Spleen (tissue), 11 donors: ENCODE measurements around the gene TAOK3. TPM values are rescaled to one million over a fixed set of nuclear protein-coding genes. Genes with fewer than 3 reads are reported as not detected.
A peak's percentile ranks its signal among the peaks of the same experiment; 100 is the strongest.

ENCODE experiments used
- DNase-seq: peaks from one replicate; pipeline ENCODE4 v3.0.0-alpha.2; 2020
- H3K27ac ChIP-seq, 8 donors: fragments of 200-600 bp; sonication (generic) in 7 of 8; 1 replicate in 4 of 8; 2 replicates in 4 of 8; pipeline versions ENCODE4 v1.5.0 to v1.8.0; 2016 to 2021; ENCODE audit warnings: inconsistent platforms in 4 of 8, mild to moderate bottlenecking in 4 of 8, moderate library complexity in 1 of 8
- H3K27me3 ChIP-seq, 7 donors: fragments of 200-600 bp; sonication (generic) in 6 of 7; replicated peaks in 1 of 7; 1 replicate in 4 of 7; 2 replicates in 3 of 7; pipeline versions ENCODE4 v1.5.0 to v1.8.0; 2016 to 2021; ENCODE audit warnings: inconsistent platforms in 3 of 7, mild to moderate bottlenecking in 1 of 7
- H3K36me3 ChIP-seq, 6 donors: fragments of 200-600 bp; sonication (generic) in 5 of 6; 1 replicate in 4 of 6; 2 replicates in 2 of 6; pipeline versions ENCODE4 v1.5.0 to v1.8.0; 2016 to 2021; ENCODE audit warnings: inconsistent platforms in 2 of 6
- H3K4me1 ChIP-seq, 6 donors: fragments of 200-600 bp; sonication (generic) in 5 of 6; 1 replicate in 3 of 6; 2 replicates in 3 of 6; pipeline versions ENCODE4 v1.5.0 to v1.8.0; 2016 to 2021; ENCODE audit warnings: inconsistent platforms in 3 of 6
- H3K4me3 ChIP-seq, 8 donors: fragments of 200-600 bp; sonication (generic) in 7 of 8; 1 replicate in 4 of 8; 2 replicates in 4 of 8; pipeline versions ENCODE4 v1.5.0 to v1.8.0; 2016 to 2021; ENCODE audit warnings: inconsistent platforms in 4 of 8, mild to moderate bottlenecking in 4 of 8, moderate library complexity in 2 of 8
- H3K9me3 ChIP-seq, 8 donors: fragments of 200-600 bp; sonication (generic) in 7 of 8; 1 replicate in 4 of 8; 2 replicates in 4 of 8; pipeline versions ENCODE4 v1.5.0 to v1.8.0; 2016 to 2021; ENCODE audit warnings: inconsistent platforms in 4 of 8
- POLR2A ChIP-seq, 3 donors: fragments of 450-650 bp; IDR thresholded peaks; one replicate each; pipeline ENCODE4 v1.5.1; 2017; ENCODE audit warnings: antibody characterized with exemption in 3 of 3, mild to moderate bottlenecking in 1 of 3
- POLR2AphosphoS5 ChIP-seq, 3 donors: sonication (generic); formaldehyde crosslinking; IDR thresholded peaks; one replicate each; pipeline ENCODE4 v1.5.1; 2017; ENCODE audit warnings: antibody characterized with exemption in 3 of 3
- WGBS, 5 donors: extraction: QIAGEN DNeasy Blood & Tissue Kit in 3 of 5; methylation state at CpG; one replicate each; pipeline versions ENCODE4 v1.1.5 to v1.1.7; 2013 to 2018; 5-methylcytosine and 5-hydroxymethylcytosine counted together
- intact Hi-C: fragments of 100-400 bp; cut with DNase I; formaldehyde crosslinking; loops from one replicate; pipeline ENCODE4 v1.15.0; 2023; ENCODE audit warnings: low total_unique reads
- polyA plus RNA-seq, 3 donors: library from polyadenylated mRNA; stranded (reverse); fragments of 200-250 nt; gene quantifications; one replicate each; pipeline ENCODE4 v1.2.1, GENCODE V29; 2013
- total RNA-seq, 7 donors: library from RNA; depleted of rRNA in 3 of 7; stranded (reverse); fragments of >200 nt in 3 of 7; fragmentation: NEBNext Ultra II Directional in 4 of 7; extraction: Animal tissue kit (Norgen Biotek cat#: 25700) in 4 of 7; gene quantifications; one replicate each; pipeline versions ENCODE4 v1.1.0 to v1.2.1, GENCODE V29; 2016 to 2021
- TF ChIP-seq, protein P1 (sequence below), 11 experiments: fragments of 200-600 bp in 7 of 11; fragments of 450-650 bp in 4 of 11; sonication (generic) in 4 of 11; IDR thresholded peaks in 8 of 11; conservative IDR thresholded peaks in 3 of 11; 1 replicate in 7 of 11; 2 replicates in 4 of 11; pipeline versions ENCODE4 v1.4.0 to v1.8.0; 2016 to 2021; ENCODE audit warnings: antibody characterized with exemption in 11 of 11, inconsistent platforms in 4 of 11, mild to moderate bottlenecking in 1 of 11
- donor health status: healthy with polysubstance abuse.
- donor health status: DM: no; HTN: no; CAD: no; lungs with moderate emphysema.
- donor health status: DM: no; HTN: no; CAD: no.
- donor health status: Bipolar disorder and iron deficiency.
- donor health status: healthy.
- donor health status: DM: no; HTN: no; CAD: no.
- donor health status: DM: yes; HTN: yes; CAD: no.

Gene TAOK3
- total and polyA plus RNA-seq, 10 donors = 12.7 to 80.8 (median 56.5) TPM

DNA sequence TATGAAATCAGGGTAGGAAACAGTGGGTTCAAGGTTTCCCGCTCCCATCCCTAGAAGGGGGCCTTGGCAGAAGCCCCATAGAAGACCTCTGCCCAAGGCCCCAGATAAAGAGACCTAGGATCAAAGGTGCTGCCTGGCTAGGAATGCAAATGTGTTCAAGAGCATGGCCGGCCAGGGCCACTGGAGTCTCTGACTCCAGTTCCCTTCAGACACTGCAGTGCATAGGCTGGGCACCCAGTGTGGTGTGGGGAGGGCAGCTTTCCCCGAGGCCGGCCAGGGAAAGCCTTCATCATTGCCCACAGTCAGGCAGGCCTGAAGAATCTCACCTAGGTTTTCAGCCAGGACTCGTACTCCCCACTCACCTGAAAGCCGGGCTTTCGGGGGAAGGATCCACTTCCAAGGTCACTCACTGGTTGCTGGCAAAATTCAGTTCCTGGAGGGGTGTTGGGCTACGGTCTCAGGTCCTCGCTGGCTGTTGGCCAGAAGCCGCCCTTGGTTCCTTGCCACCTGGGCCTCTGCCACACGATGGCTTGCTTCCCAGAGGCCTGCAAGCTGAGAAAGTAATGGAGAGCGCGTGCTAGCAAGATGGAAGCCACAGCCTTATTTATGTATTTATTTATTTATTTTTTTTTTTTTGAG is 246.5 kb downstream of the TAOK3 start:
- peak; percentile 59 for DNase-seq
- TF ChIP-seq POLR2A (IDR thresholded peaks at IDR 0.05) (no peak), POLR2AphosphoS5 (IDR thresholded peaks at IDR 0.05) (no peak)
- TF ChIP-seq, protein P1, sequence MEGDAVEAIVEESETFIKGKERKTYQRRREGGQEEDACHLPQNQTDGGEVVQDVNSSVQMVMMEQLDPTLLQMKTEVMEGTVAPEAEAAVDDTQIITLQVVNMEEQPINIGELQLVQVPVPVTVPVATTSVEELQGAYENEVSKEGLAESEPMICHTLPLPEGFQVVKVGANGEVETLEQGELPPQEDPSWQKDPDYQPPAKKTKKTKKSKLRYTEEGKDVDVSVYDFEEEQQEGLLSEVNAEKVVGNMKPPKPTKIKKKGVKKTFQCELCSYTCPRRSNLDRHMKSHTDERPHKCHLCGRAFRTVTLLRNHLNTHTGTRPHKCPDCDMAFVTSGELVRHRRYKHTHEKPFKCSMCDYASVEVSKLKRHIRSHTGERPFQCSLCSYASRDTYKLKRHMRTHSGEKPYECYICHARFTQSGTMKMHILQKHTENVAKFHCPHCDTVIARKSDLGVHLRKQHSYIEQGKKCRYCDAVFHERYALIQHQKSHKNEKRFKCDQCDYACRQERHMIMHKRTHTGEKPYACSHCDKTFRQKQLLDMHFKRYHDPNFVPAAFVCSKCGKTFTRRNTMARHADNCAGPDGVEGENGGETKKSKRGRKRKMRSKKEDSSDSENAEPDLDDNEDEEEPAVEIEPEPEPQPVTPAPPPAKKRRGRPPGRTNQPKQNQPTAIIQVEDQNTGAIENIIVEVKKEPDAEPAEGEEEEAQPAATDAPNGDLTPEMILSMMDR (IDR thresholded peaks at IDR 0.05 in 8 of 11, conservative IDR thresholded peaks at IDR 0.05 in 3 of 11) = no peak
- Histone ChIP-seq H3K9me3 (peaks cover 0 to 5% (median 0%) of the 10 kb centered on the region in 8 donors), H3K27me3 (no peaks in the 10 kb centered on the region), H3K27ac (peak overlapping the region in 4 of 8 donors; percentile 23 to 49 (median 35)), H3K4me1 (peaks cover 0 to 2% (median under 1%) of the 10 kb centered on the region in 6 donors), H3K36me3 (no peaks in the 10 kb centered on the region), H3K4me3 (no peak overlapping the region)
- intact Hi-C loops = loop anchor here (10.0 kb wide), 1 partner anchor 249 kb away; the partner anchor contains the start of genes SUDS3 and TAOK3
- 76 to 87% (median 82%) methylated on average over 10 to 13 of the region's 13 CpGs for WGBS, 5 donors

DNA sequence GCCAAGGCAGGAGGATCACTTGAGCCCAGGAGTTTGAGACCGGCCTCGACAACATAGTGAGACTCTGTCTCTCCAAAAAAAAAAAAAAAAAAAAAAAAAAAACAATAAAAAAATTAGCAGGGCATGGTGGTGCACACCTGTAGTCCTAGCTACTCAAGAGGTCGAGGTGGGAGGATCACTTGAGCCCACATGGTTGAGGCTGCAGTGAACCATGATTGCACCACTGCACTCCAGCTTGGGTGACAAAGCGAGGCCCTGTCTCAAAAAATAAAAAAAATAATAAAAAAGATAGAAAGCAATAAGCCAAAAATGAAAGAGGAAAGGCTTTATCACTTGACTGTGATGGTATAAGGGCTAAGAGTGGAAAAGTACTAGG is 247.0 kb downstream of the TAOK3 start:
- Histone ChIP-seq H3K4me3 (no peak overlapping the region), H3K4me1 (peaks cover under 1 to 7% (median 5%) of the 10 kb centered on the region in 6 donors), H3K27ac (peak overlapping the region in 2 of 8 donors; percentile 28 to 49), H3K9me3 (peaks cover 0 to 5% (median 0%) of the 10 kb centered on the region in 8 donors), H3K36me3 (no peaks in the 10 kb centered on the region), H3K27me3 (no peaks in the 10 kb centered on the region)
- TF ChIP-seq POLR2A (IDR thresholded peaks at IDR 0.05) (no peak), POLR2AphosphoS5 (IDR thresholded peaks at IDR 0.05) (no peak)
- TF ChIP-seq, protein P1 (IDR thresholded peaks at IDR 0.05 in 8 of 11, conservative IDR thresholded peaks at IDR 0.05 in 3 of 11) = no peak
- 86 to 92% (median 91%) methylated on average over 4 of the region's 4 CpGs for WGBS, 5 donors
- peak; percentile 4 for DNase-seq
- intact Hi-C loops = loop anchor here (10.0 kb wide), 1 partner anchor 249 kb away; the partner anchor contains the start of genes SUDS3 and TAOK3

DNA sequence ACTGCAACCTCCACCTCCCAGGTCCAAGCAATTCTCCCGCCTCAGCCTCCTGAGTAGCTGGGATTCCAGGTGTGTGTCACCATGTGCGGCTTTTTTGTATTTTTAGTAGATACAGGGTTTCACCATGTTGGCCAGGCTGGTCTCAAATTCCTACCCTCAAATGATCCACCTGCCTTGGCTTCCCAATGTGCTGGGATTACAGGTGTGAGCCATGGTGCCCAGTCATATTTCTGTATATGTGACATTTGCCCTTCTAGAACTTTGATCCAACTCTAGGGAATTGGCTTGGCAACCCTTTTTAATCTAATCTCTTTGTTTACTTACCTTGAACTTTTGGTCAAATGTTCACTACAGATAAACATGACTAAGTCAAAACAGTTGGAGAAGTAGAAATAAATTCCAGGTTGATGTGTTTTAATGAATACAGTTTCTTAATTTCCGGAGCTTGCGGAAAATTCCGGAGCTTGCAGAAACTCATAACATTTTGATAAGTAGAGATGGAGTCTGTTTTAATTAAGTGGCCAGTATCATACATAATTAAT is 248.3 kb downstream of the TAOK3 start:
- peaks cover 4 to 13% (median 7%) of the 10 kb centered on the region in 6 donors for H3K4me1 ChIP-seq
- WGBS, 5 donors = 97 to 99% (median 98%) methylated on average over 5 of the region's 5 CpGs
- peaks cover 0 to 2% (median 0%) of the 10 kb centered on the region in 8 donors for H3K9me3 ChIP-seq
- intact Hi-C loops = loop anchor here (10.0 kb wide), 1 partner anchor 250 kb away; the partner anchor contains the start of genes SUDS3 and TAOK3
- H3K4me3 ChIP-seq = no peak overlapping the region
- H3K27me3 ChIP-seq = no peaks in the 10 kb centered on the region
- TF ChIP-seq POLR2AphosphoS5 (IDR thresholded peaks at IDR 0.05) (no peak), POLR2A (IDR thresholded peaks at IDR 0.05) (no peak)
- TF ChIP-seq, protein P1 (IDR thresholded peaks at IDR 0.05 in 8 of 11, conservative IDR thresholded peaks at IDR 0.05 in 3 of 11) = no peak
- H3K27ac ChIP-seq = no peak overlapping the region
- no peak for DNase-seq
- no peaks in the 10 kb centered on the region for H3K36me3 ChIP-seq

DNA sequence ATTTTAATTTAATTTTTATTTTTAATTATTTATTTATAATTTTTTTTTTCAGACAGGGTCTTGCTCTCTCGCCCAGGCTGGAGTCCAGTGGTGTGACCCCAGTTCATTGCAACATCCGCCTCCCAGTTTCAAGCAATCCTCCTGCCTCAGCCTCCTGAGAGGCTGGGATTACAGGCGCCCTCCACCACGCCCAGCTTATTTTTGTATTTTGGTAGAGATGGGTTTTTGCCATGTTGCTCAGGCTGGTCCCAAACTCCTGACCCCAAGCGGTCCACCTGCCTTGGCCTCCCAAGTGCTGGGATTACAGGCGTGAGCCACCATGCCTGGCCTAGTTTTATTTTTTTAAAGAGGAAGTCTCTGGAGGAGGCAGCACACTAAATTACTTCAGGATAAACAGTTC is 250.4 kb downstream of the TAOK3 start:
- intact Hi-C loops = loop anchor here (10.0 kb wide), 1 partner anchor 253 kb away; the partner anchor contains the start of genes SUDS3 and TAOK3
- H3K27me3 ChIP-seq = no peaks in the 10 kb centered on the region
- no peaks in the 10 kb centered on the region for H3K36me3 ChIP-seq
- TF ChIP-seq, protein P1 (IDR thresholded peaks at IDR 0.05 in 8 of 11, conservative IDR thresholded peaks at IDR 0.05 in 3 of 11) = no peak
- TF ChIP-seq POLR2A (IDR thresholded peaks at IDR 0.05) (no peak), POLR2AphosphoS5 (IDR thresholded peaks at IDR 0.05) (no peak)
- peaks cover 4 to 13% (median 7%) of the 10 kb centered on the region in 6 donors for H3K4me1 ChIP-seq
- peak; percentile 5 for DNase-seq
- H3K4me3 ChIP-seq = no peak overlapping the region
- H3K9me3 ChIP-seq = no peaks in the 10 kb centered on the region
- H3K27ac ChIP-seq = no peak overlapping the region
- WGBS, 5 donors = 86 to 99% (median 96%) methylated on average over 6 of the region's 6 CpGs
